Epithelial cell of esophagus (primary cell): ENCODE results near the gene CHAF1A.

Experiments
- DNase-seq: peaks from one replicate; pipeline ENCODE4 v3.0.0; 2010; ENCODE audit warnings: low read depth
- H3K4me3 ChIP-seq: 2 replicates; pipeline ENCODE4 v1.5.1; 2011; ENCODE audit warnings: mild to moderate bottlenecking, low read length, control low read depth
- TF ChIP-seq, protein P1 (sequence below): IDR thresholded peaks from 2 replicates; pipeline ENCODE4 v1.5.1; 2011; ENCODE audit warnings: low read depth, mild to moderate bottlenecking, low read length, control low read depth, inconsistent platforms; ENCODE audit not compliant: insufficient read depth; ENCODE audit errors: missing control alignments

The CHAF1A gene

DNA sequence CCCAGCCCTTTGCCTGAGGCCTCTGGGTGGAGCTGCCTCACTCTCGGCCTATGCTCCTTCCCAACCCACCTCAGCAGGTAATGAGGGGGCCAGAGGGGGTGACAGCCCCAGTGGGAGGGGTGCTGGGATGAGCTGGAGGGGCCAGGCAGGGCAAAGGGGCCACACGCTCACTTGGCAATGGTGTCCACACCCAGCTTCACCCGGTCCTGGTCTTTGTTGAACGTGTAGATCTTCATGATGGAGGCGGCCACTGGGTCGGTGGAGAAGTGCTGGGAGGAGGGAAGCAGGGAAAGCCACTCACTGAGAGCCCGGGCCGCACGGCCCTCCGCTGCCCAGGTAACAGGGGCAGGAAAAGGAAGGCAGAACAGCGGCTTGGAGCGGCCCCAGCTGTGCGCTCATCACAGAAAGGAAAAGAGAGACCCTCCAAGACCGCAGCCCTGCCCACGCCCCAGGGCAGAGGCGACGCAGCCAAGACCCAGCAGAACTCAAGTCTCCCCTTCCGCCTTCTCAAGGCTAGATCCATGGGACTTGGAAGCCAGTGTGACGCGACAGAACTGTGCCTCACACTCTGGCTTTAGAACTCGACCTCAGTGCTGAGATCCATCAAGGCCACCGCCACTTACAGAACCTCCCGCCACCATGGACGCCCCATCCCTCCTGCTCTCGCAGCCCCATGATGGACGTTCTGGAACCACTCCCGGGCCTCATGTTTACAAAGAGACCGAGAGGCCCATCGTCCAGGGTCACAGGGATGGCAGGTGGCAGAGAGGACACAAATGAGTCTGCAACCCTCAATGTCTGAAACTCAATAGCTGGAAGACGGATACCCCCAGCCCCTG is 45.9 kb downstream of the CHAF1A start:
- no peak for DNase-seq
- TF ChIP-seq, protein P1, sequence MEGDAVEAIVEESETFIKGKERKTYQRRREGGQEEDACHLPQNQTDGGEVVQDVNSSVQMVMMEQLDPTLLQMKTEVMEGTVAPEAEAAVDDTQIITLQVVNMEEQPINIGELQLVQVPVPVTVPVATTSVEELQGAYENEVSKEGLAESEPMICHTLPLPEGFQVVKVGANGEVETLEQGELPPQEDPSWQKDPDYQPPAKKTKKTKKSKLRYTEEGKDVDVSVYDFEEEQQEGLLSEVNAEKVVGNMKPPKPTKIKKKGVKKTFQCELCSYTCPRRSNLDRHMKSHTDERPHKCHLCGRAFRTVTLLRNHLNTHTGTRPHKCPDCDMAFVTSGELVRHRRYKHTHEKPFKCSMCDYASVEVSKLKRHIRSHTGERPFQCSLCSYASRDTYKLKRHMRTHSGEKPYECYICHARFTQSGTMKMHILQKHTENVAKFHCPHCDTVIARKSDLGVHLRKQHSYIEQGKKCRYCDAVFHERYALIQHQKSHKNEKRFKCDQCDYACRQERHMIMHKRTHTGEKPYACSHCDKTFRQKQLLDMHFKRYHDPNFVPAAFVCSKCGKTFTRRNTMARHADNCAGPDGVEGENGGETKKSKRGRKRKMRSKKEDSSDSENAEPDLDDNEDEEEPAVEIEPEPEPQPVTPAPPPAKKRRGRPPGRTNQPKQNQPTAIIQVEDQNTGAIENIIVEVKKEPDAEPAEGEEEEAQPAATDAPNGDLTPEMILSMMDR, result no peak
- H3K4me3 ChIP-seq, result no peak overlapping the region

DNA sequence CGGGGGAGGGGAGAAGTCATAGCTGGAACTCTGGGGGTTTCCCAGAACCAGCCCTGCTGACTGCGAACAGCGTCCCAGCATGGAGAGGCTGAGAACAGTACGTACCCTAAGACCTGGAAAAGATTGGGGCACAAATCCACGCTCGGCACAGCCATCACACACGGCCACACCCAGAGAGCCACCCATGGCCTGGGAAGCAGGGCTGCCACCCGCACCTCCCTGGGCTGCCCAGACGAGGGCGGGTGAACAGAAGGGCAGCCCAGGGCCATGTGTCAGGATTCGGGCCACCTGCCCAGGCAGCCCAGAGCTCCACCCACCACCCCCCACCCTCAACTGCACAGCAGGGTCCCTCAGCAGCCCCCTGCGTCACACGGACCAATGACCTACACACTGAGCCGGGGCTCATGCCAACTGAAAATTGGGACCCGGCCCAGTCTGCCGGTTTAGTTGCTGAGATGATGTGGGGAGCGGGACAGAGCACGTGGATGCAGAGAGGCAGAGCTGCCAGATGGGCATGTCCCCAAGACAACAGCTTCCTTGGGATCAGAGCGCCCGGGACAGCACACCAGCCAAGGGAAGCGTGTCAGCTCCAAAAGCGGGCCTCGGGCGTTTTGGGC is 46.7 kb downstream of the CHAF1A start:
- DNase-seq, result no peak

DNA sequence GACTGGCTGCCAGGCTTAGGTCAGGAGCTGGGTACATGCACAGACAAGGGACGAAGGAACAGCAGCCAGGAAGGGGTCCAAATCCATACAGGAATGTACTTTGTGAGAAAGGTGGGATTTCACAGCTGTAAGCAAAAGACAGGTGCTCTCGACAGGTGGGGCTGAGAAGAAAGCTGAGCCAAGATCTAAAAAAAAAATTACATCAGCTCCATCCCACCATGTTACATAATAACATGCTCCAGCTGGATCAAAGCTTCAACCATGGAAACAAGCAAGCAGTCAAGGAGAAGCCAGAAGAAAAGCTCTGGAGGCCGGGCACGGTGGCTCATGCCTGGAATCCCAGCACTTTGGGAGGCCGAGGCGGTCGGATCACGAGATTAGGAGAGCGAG is 47.2 kb downstream of the CHAF1A start:
- no peak for DNase-seq
- TF ChIP-seq, protein P1, result no peak
- no peak overlapping the region for H3K4me3 ChIP-seq

More for the DNA sequence above, 46.7 kb downstream of the CHAF1A start:
- TF ChIP-seq, protein P1, result no peak
- no peak overlapping the region for H3K4me3 ChIP-seq

GRCh38 chr19:4452230-4452990 is 50.0 kb downstream of the CHAF1A start:
- TF ChIP-seq, protein P1, result no peak
- DNase-seq, result no peak
- no peak overlapping the region for H3K4me3 ChIP-seq

DNA sequence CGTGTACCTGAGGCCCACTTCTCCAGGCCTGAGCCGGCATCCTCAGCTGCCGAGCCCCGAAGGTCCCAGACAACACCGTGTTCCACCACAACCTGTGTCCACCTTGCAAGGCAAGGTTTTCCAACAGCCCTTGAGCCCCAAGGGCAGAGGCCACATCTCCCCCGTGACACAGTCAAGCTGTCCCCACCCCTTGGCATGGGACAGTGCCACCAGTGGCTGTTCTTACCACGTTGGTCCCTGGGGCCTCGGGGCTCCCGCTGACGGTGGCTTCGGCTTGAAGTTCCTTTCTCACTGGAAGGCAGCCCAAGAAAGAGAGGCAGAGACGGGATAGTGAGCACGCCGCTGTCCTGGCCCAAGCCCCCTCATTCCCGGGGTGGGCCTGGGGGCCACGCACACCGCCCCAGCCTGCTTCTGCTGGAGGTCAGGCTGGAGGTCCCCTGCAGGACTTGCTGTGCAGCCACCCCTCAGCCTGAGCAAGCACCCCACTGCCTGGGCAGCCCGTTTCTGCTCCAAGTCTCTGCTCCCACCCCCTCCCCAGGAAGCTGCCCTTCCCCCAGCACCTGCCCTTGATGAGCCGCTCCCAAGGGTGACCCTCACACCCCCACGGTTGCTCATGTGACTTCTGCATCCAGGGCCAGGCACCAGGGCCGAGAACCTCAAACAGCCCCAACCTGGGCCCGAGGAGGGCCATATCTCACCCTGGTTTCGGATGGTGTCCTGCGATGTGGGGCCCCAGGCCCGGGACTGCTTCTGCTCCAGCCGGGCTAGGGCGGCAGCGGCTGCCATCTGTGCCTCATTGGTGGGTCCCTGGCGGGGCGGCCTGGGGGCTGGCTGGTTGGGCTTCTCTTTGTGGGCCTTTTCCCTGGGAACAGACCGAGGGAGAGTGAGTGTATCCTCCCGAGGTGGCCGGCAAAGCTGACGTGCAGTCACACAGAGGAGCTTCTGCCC is 51.1 kb downstream of the CHAF1A start:
- TF ChIP-seq, protein P1, result no peak
- no peak for DNase-seq
- no peak overlapping the region for H3K4me3 ChIP-seq
